B cell (primary cell): Measurements from ENCODE around the gene NPHP4. TPM values are rescaled to one million over a fixed set of nuclear protein-coding genes. Genes with fewer than 3 reads are reported as not detected.

Source experiments
- ATAC-seq: fragments of 200-7000 bp; cut with Tn5 transposase; one replicate; pipeline ENCODE4 v1.10.0; 2021; ENCODE audit warnings: low read depth, mild to moderate bottlenecking, moderate number of reproducible peaks, moderate library complexity
- CTCF ChIA-PET: fragments of 350-600 bp; sonication (Branson Sonifier 250); formaldehyde crosslinking; loops from one replicate; lab custom pipeline; 2021; ENCODE audit warnings: antibody characterized with exemption, inconsistent platforms; lab: Charles Lee
- POLR2A ChIA-PET: fragments of 350-600 bp; sonication (Branson Sonifier 250); formaldehyde crosslinking; loops from one replicate; lab custom pipeline; 2021; ENCODE audit warnings: antibody characterized with exemption; lab: Charles Lee
- DNase-seq: peaks from one replicate; pipeline ENCODE4 v3.0.0; 2013
- H2AFZ ChIP-seq: 2 replicates; pipeline ENCODE4 v1.6.1; 2012; ENCODE audit warnings: mild to moderate bottlenecking, low read depth, low read length; ENCODE audit not compliant: insufficient read depth, poor library complexity, severe bottlenecking
- H3K27ac ChIP-seq, 2 donors: 1 replicate in 1 of 2; 2 replicates in 1 of 2; pipeline ENCODE4 v1.5.1; 2012 to 2013; ENCODE audit warnings: low read length in 2 of 2, mild to moderate bottlenecking in 2 of 2, moderate library complexity in 1 of 2
- H3K27me3 ChIP-seq, 4 experiments: fragments of 200-600 bp in 1 of 4; sonication (generic) in 1 of 4; replicated peaks in 1 of 4; 1 replicate in 2 of 4; 2 replicates in 2 of 4; pipeline versions ENCODE4 v1.6.1 to v1.7.0; 2013 to 2016; ENCODE audit warnings: low read length in 3 of 4, mild to moderate bottlenecking in 2 of 4, mixed read lengths in 1 of 4, moderate library complexity in 1 of 4; ENCODE audit not compliant: insufficient read depth in 4 of 4, control insufficient read depth in 3 of 4; ENCODE audit errors: control extremely low read depth in 1 of 4
- H3K36me3 ChIP-seq, 2 experiments: replicated peaks in 1 of 2; 1 replicate in 1 of 2; 2 replicates in 1 of 2; pipeline versions ENCODE4 v1.6.1 to v1.7.1; 2013; ENCODE audit warnings: low read length in 1 of 2; ENCODE audit not compliant: insufficient read depth in 2 of 2, control insufficient read depth in 1 of 2; ENCODE audit errors: control extremely low read depth in 1 of 2, extremely low read depth in 1 of 2
- H3K4me1 ChIP-seq, 2 donors: fragments of 200-600 bp in 1 of 2; sonication (generic) in 1 of 2; 1 replicate in 1 of 2; 2 replicates in 1 of 2; pipeline versions ENCODE4 v1.5.1 to v1.6.1; 2013 to 2017; ENCODE audit warnings: low read length in 2 of 2; ENCODE audit not compliant: control insufficient read depth in 2 of 2, insufficient read depth in 2 of 2
- H3K4me2 ChIP-seq: replicated peaks from 2 replicates; pipeline ENCODE3; 2012; ENCODE audit warnings: mild to moderate bottlenecking, low read depth, low read length; ENCODE audit not compliant: poor library complexity, severe bottlenecking
- H3K4me3 ChIP-seq, 5 experiments: fragments of 200-600 bp in 1 of 5; sonication (generic) in 1 of 5; 1 replicate in 3 of 5; 2 replicates in 2 of 5; pipeline versions ENCODE4 v1.5.1 to v1.7.0; 2011 to 2016; ENCODE audit warnings: low read length in 4 of 5, mild to moderate bottlenecking in 4 of 5, low read depth in 2 of 5, control low read depth in 1 of 5, moderate library complexity in 1 of 5; ENCODE audit not compliant: insufficient read depth in 1 of 5; ENCODE audit errors: control extremely low read depth in 1 of 5, extremely low read depth in 1 of 5
- H3K79me2 ChIP-seq: fragments of 200-600 bp; sonication (generic); one replicate; pipeline ENCODE4 v1.6.0; 2016; ENCODE audit warnings: low read length; ENCODE audit not compliant: control insufficient read depth, insufficient read depth
- H3K9ac ChIP-seq: fragments of 200-600 bp; sonication (generic); 2 replicates; pipeline ENCODE4 v1.6.1; 2017; ENCODE audit warnings: mild to moderate bottlenecking, low read length, moderate library complexity
- H3K9me3 ChIP-seq, 3 donors: one replicate each; pipeline versions ENCODE4 v1.6.1 to v1.7.1; 2013; ENCODE audit warnings: low read length in 2 of 3; ENCODE audit not compliant: control insufficient read depth in 2 of 3, insufficient read depth in 1 of 3; ENCODE audit errors: control extremely low read depth in 1 of 3
- H4K20me1 ChIP-seq: 2 replicates; pipeline ENCODE4 v1.6.0; 2012; ENCODE audit warnings: mild to moderate bottlenecking, low read length; ENCODE audit not compliant: insufficient read depth, control insufficient read depth, poor library complexity, severe bottlenecking
- H3K27ac Mint-ChIP-seq: one replicate; pipeline ENCODE4 v1.8.0; 2021; ENCODE audit warnings: mixed read lengths
- H3K27me3 Mint-ChIP-seq: one replicate; pipeline ENCODE4 v1.8.0; 2021; ENCODE audit warnings: mixed read lengths
- H3K4me1 Mint-ChIP-seq: one replicate; pipeline ENCODE4 v1.8.0; 2021; ENCODE audit warnings: mixed read lengths
- H3K4me3 Mint-ChIP-seq: one replicate; pipeline ENCODE4 v1.8.0; 2021; ENCODE audit warnings: mixed read lengths
- H3K9me3 Mint-ChIP-seq: one replicate; pipeline ENCODE4 v1.8.0; 2022; ENCODE audit warnings: mixed read lengths; ENCODE audit not compliant: insufficient read depth
- CTCF ChIP-seq: fragments of 200-600 bp; IDR thresholded peaks from one replicate; pipeline ENCODE4 v1.8.0; 2022; ENCODE audit warnings: antibody characterized with exemption, mild to moderate bottlenecking
- EZH2 ChIP-seq: IDR thresholded peaks from 2 replicates; pipeline ENCODE4 v1.6.1; 2012; ENCODE audit warnings: borderline replicate concordance, low read depth, mild to moderate bottlenecking, moderate library complexity, low read length; ENCODE audit not compliant: insufficient read depth, poor library complexity, severe bottlenecking
- WGBS: methylation state at CpG from one replicate; pipeline ENCODE4 v1.1.5; 2013; ENCODE audit warnings: missing lambda C conversion rate; ENCODE audit not compliant: insufficient coverage; 5-methylcytosine and 5-hydroxymethylcytosine counted together
- intact Hi-C: fragments of 100-400 bp; cut with micrococcal nuclease; formaldehyde crosslinking; loops from one replicate; pipeline ENCODE4 v1.10.0; 2022
- polyA plus RNA-seq: library from polyadenylated mRNA; depleted of rRNA; stranded (reverse); fragments of >200 nt; gene quantifications from 2 replicates; pipeline ENCODE4 v1.2.3, GENCODE V29; 2012
- total RNA-seq, 2 donors: library from RNA; stranded (reverse); fragments of 120-200 nt in 1 of 2; gene quantifications; 1 replicate in 1 of 2; 2 replicates in 1 of 2; pipeline versions ENCODE4 v1.2.3 to v1.2.4, GENCODE V29; 2013 to 2022

The NPHP4 gene
- total and polyA plus RNA-seq, 2 donors (not counting 1 experiment from before 2014, with no cell fraction given): 6.5 to 14.8 TPM

DNA sequence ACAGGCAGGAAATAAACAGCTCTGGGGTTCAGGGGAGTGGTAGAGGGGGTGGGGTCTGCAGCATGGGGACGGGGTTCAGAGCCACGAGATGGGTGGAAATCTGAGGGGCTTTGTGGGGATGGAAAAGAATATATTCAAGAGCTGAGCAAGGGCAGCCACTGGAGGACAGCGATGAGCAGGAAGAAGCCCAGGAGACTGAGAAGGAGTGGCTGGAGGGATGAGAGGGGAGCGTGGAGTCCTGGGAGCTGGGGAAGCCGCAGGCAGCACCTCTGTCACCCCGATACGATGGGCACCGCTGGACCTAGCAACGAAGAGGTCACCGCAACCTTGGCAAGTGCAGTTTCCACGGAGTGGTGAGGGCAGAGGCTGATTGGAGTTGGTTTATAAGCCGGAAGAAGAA lies 43.5 kb upstream of the NPHP4 start:
- no peaks in the 10 kb centered on the region for H3K9me3 Mint-ChIP-seq
- peaks cover 46% of the 10 kb centered on the region for H3K4me1 Mint-ChIP-seq
- no peak overlapping the region for H3K27ac ChIP-seq
- H3K4me3 Mint-ChIP-seq: no peak overlapping the region
- H3K4me3 ChIP-seq: no peak overlapping the region
- ChIA-PET CTCF (no interaction called here), POLR2A (no interaction called here)
- no peaks in the 10 kb centered on the region for H3K9me3 ChIP-seq
- peaks cover 0 to 26% of the 10 kb centered on the region in 2 experiments for H3K36me3 ChIP-seq
- peaks cover 95% of the 10 kb centered on the region for H4K20me1 ChIP-seq
- no peak overlapping the region for H3K27ac Mint-ChIP-seq
- ATAC-seq (no peak), DNase-seq (no peak)
- H3K4me2 ChIP-seq: no peak overlapping the region
- H3K79me2 ChIP-seq: peaks cover 92% of the 10 kb centered on the region
- TF ChIP-seq CTCF (no peak), EZH2 (no peak)
- no peak overlapping the region for H3K9ac ChIP-seq
- no peaks in the 10 kb centered on the region for H3K27me3 Mint-ChIP-seq
- intact Hi-C loops: no loop called here
- H3K4me1 ChIP-seq: peaks cover 14 to 20% of the 10 kb centered on the region in 2 donors
- WGBS: 93% methylated on average over 12 of the region's 12 CpGs
- no peak overlapping the region for H2AFZ ChIP-seq
- H3K27me3 ChIP-seq: no peaks in the 10 kb centered on the region

GRCh38 chr1:6035303-6035702 lies 43.1 kb upstream of the NPHP4 start:
- peaks cover 50% of the 10 kb centered on the region for H3K4me1 Mint-ChIP-seq
- H3K36me3 ChIP-seq: peaks cover 0 to 22% of the 10 kb centered on the region in 2 experiments
- no peak for ATAC-seq
- intact Hi-C loops: no loop called here
- no peak overlapping the region for H3K9ac ChIP-seq
- WGBS: 98% methylated on average over 10 of the region's 15 CpGs
- no peak overlapping the region for H3K27ac ChIP-seq
- TF ChIP-seq CTCF (no peak), EZH2 (no peak)
- peaks cover 97% of the 10 kb centered on the region for H4K20me1 ChIP-seq
- no peak overlapping the region for H3K4me3 Mint-ChIP-seq
- H3K9me3 ChIP-seq: no peaks in the 10 kb centered on the region
- H2AFZ ChIP-seq: no peak overlapping the region
- no peaks in the 10 kb centered on the region for H3K9me3 Mint-ChIP-seq
- H3K4me3 ChIP-seq: no peak overlapping the region
- CTCF ChIA-PET: no interaction called here
- POLR2A ChIA-PET: no interaction called here
- H3K4me2 ChIP-seq: no peak overlapping the region
- no peak for DNase-seq
- peaks cover 96% of the 10 kb centered on the region for H3K79me2 ChIP-seq
- peak overlapping the region; percentile 59 for H3K27ac Mint-ChIP-seq
- H3K27me3 ChIP-seq: no peaks in the 10 kb centered on the region
- H3K27me3 Mint-ChIP-seq: no peaks in the 10 kb centered on the region
- H3K4me1 ChIP-seq: peaks cover 18 to 22% of the 10 kb centered on the region in 2 donors
